OCI-LY1 (cell line): Measurements from ENCODE around the gene STRIT1.

ENCODE experiments used
- EZH2 ChIP-seq: fragments of 200-600 bp; sonication (generic), shearing (Covaris generic); IDR thresholded peaks from 2 replicates; pipeline ENCODE4 v1.8.0; 2017; ENCODE audit warnings: borderline replicate concordance, mixed run types, mild to moderate bottlenecking, antibody characterized with exemption, low read length, moderate library complexity, mixed read lengths
- TF ChIP-seq, protein P1 (sequence below): fragments of 200-600 bp; sonication (generic), shearing (Covaris generic); IDR thresholded peaks from 2 replicates; pipeline ENCODE4 v1.5.1; 2017; ENCODE audit warnings: mild to moderate bottlenecking, antibody characterized with exemption, low read length, moderate library complexity, mixed read lengths

DNA sequence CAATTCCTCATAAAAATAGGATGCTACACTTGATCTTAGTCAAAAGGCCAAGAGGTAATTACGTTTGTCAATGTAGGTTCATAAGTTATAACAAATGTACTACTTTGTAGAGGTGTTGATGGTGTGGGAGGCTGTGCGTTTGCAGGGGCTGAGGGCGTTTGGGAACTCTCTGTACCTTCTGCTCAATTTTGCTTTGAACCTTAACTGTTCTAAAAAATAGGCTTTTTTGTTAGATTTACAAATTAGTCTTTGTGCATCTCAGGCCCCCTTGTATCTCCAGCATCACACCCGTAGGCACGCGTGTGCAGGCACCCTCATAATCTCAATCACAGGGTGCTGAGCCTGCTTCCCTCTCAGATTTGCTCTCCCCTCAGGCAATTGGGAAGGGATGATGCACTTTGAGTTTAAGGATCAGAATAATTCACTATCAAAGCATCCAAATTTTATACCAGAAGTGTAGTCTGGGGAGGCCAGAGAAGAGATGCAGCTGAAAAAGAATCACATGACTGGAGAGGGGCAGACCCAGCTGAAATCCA is 36.1 kb upstream of the STRIT1 start:
- TF ChIP-seq, protein P1, sequence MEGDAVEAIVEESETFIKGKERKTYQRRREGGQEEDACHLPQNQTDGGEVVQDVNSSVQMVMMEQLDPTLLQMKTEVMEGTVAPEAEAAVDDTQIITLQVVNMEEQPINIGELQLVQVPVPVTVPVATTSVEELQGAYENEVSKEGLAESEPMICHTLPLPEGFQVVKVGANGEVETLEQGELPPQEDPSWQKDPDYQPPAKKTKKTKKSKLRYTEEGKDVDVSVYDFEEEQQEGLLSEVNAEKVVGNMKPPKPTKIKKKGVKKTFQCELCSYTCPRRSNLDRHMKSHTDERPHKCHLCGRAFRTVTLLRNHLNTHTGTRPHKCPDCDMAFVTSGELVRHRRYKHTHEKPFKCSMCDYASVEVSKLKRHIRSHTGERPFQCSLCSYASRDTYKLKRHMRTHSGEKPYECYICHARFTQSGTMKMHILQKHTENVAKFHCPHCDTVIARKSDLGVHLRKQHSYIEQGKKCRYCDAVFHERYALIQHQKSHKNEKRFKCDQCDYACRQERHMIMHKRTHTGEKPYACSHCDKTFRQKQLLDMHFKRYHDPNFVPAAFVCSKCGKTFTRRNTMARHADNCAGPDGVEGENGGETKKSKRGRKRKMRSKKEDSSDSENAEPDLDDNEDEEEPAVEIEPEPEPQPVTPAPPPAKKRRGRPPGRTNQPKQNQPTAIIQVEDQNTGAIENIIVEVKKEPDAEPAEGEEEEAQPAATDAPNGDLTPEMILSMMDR, result no peak
- no peak for TF ChIP-seq EZH2
